H9 (cell line): ENCODE results near the gene KAT6B. TPM values are rescaled to one million over a fixed set of nuclear protein-coding genes. Genes with fewer than 3 reads are reported as not detected.

Experiments used
- DNase-seq: peaks from one replicate; pipeline ENCODE4 v3.0.0-alpha.2; 2017
- H2AFZ ChIP-seq: one replicate; pipeline ENCODE4 v1.6.1; 2013; ENCODE audit warnings: mild to moderate bottlenecking, low read length, control low read depth, moderate library complexity
- H2AK5ac ChIP-seq: 2 replicates; pipeline ENCODE4 v1.6.1; 2013; ENCODE audit warnings: low read length, control low read depth, mixed read lengths; ENCODE audit not compliant: insufficient read length
- H2BK120ac ChIP-seq: one replicate; pipeline ENCODE4 v1.6.1; 2013; ENCODE audit warnings: low read depth, mild to moderate bottlenecking, low read length, control low read depth, inconsistent platforms; ENCODE audit not compliant: poor library complexity, severe bottlenecking
- H2BK12ac ChIP-seq: 2 replicates; pipeline ENCODE4 v1.6.1; 2013; ENCODE audit warnings: low read length, control low read depth, mixed read lengths, low read depth; ENCODE audit not compliant: insufficient read length
- H2BK15ac ChIP-seq: 2 replicates; pipeline ENCODE4 v1.6.1; 2013; ENCODE audit warnings: low read depth, low read length, control low read depth
- H2BK20ac ChIP-seq: one replicate; pipeline ENCODE4 v1.6.1; 2013; ENCODE audit warnings: low read depth, mild to moderate bottlenecking, low read length, control low read depth, inconsistent platforms; ENCODE audit not compliant: poor library complexity, severe bottlenecking
- H2BK5ac ChIP-seq: 2 replicates; pipeline ENCODE4 v1.6.1; 2013; ENCODE audit warnings: low read length, control low read depth, mixed read lengths; ENCODE audit not compliant: insufficient read length
- H3K14ac ChIP-seq: 2 replicates; pipeline ENCODE4 v1.6.1; 2013; ENCODE audit warnings: low read length, control low read depth; ENCODE audit not compliant: insufficient read depth
- H3K18ac ChIP-seq: 2 replicates; pipeline ENCODE4 v1.6.1; 2013; ENCODE audit warnings: low read depth, mild to moderate bottlenecking, mixed read lengths, low read length, control low read depth; ENCODE audit not compliant: insufficient read length
- H3K23ac ChIP-seq: 2 replicates; pipeline ENCODE4 v1.6.1; 2013; ENCODE audit warnings: low read length, control low read depth, mixed read lengths, low read depth; ENCODE audit not compliant: insufficient read length
- H3K23me2 ChIP-seq: 2 replicates; pipeline ENCODE4 v1.6.1; 2013; ENCODE audit warnings: low read depth, mild to moderate bottlenecking, mixed read lengths, low read length, control low read depth; ENCODE audit not compliant: insufficient read length, poor library complexity, severe bottlenecking
- H3K27ac ChIP-seq: 2 replicates; pipeline ENCODE4 v1.5.1; 2013; ENCODE audit warnings: low read length, control low read depth, mixed read lengths, low read depth; ENCODE audit not compliant: insufficient read length
- H3K27me3 ChIP-seq: 2 replicates; pipeline ENCODE4 v1.6.1; 2013; ENCODE audit warnings: low read length, control low read depth, inconsistent platforms; ENCODE audit not compliant: insufficient read depth
- H3K4ac ChIP-seq: 2 replicates; pipeline ENCODE4 v1.6.1; 2013; ENCODE audit warnings: low read depth, mild to moderate bottlenecking, control low read depth, inconsistent platforms, low read length, moderate library complexity
- H3K4me1 ChIP-seq: 2 replicates; pipeline ENCODE4 v1.6.1; 2013; ENCODE audit warnings: low read length, control low read depth, inconsistent platforms; ENCODE audit not compliant: insufficient read depth
- H3K4me2 ChIP-seq: 2 replicates; pipeline ENCODE4 v1.6.1; 2013; ENCODE audit warnings: low read length, control low read depth, mixed read lengths; ENCODE audit not compliant: insufficient read length, insufficient read depth
- H3K56ac ChIP-seq: 2 replicates; pipeline ENCODE4 v1.6.1; 2013; ENCODE audit warnings: low read depth, mild to moderate bottlenecking, mixed read lengths, low read length, control low read depth; ENCODE audit not compliant: insufficient read length
- H3K79me1 ChIP-seq: 2 replicates; pipeline ENCODE4 v1.6.1; 2013; ENCODE audit warnings: low read depth, mild to moderate bottlenecking, moderate library complexity, low read length, control low read depth, inconsistent platforms; ENCODE audit not compliant: insufficient read depth, poor library complexity, severe bottlenecking
- H3K79me2 ChIP-seq: 2 replicates; pipeline ENCODE4 v1.6.1; 2013; ENCODE audit warnings: low read length, control low read depth, inconsistent platforms; ENCODE audit not compliant: insufficient read depth
- H3K9ac ChIP-seq: 2 replicates; pipeline ENCODE4 v1.6.1; 2013; ENCODE audit warnings: low read length, control low read depth, mixed read lengths; ENCODE audit not compliant: insufficient read length; ENCODE audit errors: extremely low read depth
- H3K9me3 ChIP-seq: one replicate; pipeline ENCODE4 v1.6.1; 2013; ENCODE audit warnings: low read depth, low read length, inconsistent platforms; ENCODE audit not compliant: control insufficient read depth
- H3T11ph ChIP-seq: one replicate; pipeline ENCODE4 v1.6.1; 2013; ENCODE audit warnings: mild to moderate bottlenecking, low read length, control low read depth, inconsistent platforms
- H4K20me1 ChIP-seq: one replicate; pipeline ENCODE4 v1.6.1; 2013; ENCODE audit not compliant: control insufficient read depth, insufficient read length, insufficient read depth
- H4K5ac ChIP-seq: 2 replicates; pipeline ENCODE4 v1.6.1; 2013; ENCODE audit warnings: low read depth, mild to moderate bottlenecking, mixed read lengths, low read length, control low read depth; ENCODE audit not compliant: insufficient read length
- H4K8ac ChIP-seq: replicated peaks from 2 replicates; pipeline ENCODE4 v1.6.1; 2013; ENCODE audit warnings: low read length, control low read depth, mixed read lengths, low read depth; ENCODE audit not compliant: insufficient read length
- H4K91ac ChIP-seq: 2 replicates; pipeline ENCODE4 v1.6.1; 2013; ENCODE audit warnings: low read depth, mild to moderate bottlenecking, moderate library complexity, mixed read lengths, low read length, control low read depth; ENCODE audit not compliant: insufficient read length
- H3K27ac Mint-ChIP-seq, 3 experiments: 2 replicates in 2 of 3; 3 replicates in 1 of 3; pipeline ENCODE4 v1.8.0; 2020 to 2021; ENCODE audit warnings: mixed read lengths in 3 of 3, mild to moderate bottlenecking in 1 of 3, moderate library complexity in 1 of 3
- H3K27me3 Mint-ChIP-seq: 2 replicates; pipeline ENCODE4 v1.8.0; 2021; ENCODE audit warnings: low read depth, mild to moderate bottlenecking, moderate library complexity, mixed read lengths
- H3K36me3 Mint-ChIP-seq, 3 experiments: 2 replicates in 2 of 3; 3 replicates in 1 of 3; pipeline ENCODE4 v1.8.0; 2020 to 2021; ENCODE audit warnings: low read depth in 3 of 3, mixed read lengths in 3 of 3; ENCODE audit not compliant: insufficient read depth in 1 of 3
- H3K4me1 Mint-ChIP-seq, 2 experiments: 2 replicates each; pipeline ENCODE4 v1.8.0; 2020; ENCODE audit warnings: mixed read lengths in 2 of 2
- H3K4me3 Mint-ChIP-seq, 2 experiments: 2 replicates in 1 of 2; 3 replicates in 1 of 2; pipeline ENCODE4 v1.8.0; 2020 to 2021; ENCODE audit warnings: mild to moderate bottlenecking in 2 of 2, mixed read lengths in 2 of 2, moderate library complexity in 1 of 2
- H3K9me3 Mint-ChIP-seq, 2 experiments: 2 replicates in 1 of 2; 3 replicates in 1 of 2; pipeline ENCODE4 v1.8.0; 2020; ENCODE audit warnings: mild to moderate bottlenecking in 2 of 2, mixed read lengths in 2 of 2, moderate library complexity in 1 of 2
- CTCF ChIP-seq: fragments of 200-600 bp; sonication (generic); conservative IDR thresholded peaks from 3 replicates; pipeline ENCODE4 v1.8.0; 2021; ENCODE audit warnings: antibody characterized with exemption, mild to moderate bottlenecking
- WGBS: extraction: QIAGEN DNeasy Blood & Tissue Kit; methylation state at CpG from one replicate; pipeline ENCODE4 v1.1.7; 2013; ENCODE audit warnings: missing lambda C conversion rate, low lambda C conversion rate, mixed read lengths; ENCODE audit not compliant: insufficient read length; ENCODE audit errors: extremely low coverage; 5-methylcytosine and 5-hydroxymethylcytosine counted together
- total RNA-seq: library from RNA; stranded (reverse); gene quantifications from 2 replicates; pipeline ENCODE4 v1.2.1, GENCODE V29; 2021

The KAT6B gene
- total RNA-seq, 1 experiment from 2014 or later: 34.2 TPM

GRCh38 chr10:74824900-74825370, 1.5 kb upstream of the KAT6B start:
- Histone ChIP-seq H3K9me3 (no peaks in the 10 kb centered on the region), H3K23ac (no peak overlapping the region), H3K79me1 (no peaks in the 10 kb centered on the region), H2BK12ac (no peak overlapping the region), H2BK15ac (no peak overlapping the region), H3T11ph (no peak overlapping the region), H3K27me3 (no peaks in the 10 kb centered on the region), H4K5ac (no peak overlapping the region), H2BK120ac (no peak overlapping the region), H3K23me2 (peaks cover 15% of the 10 kb centered on the region), H3K18ac (peak overlapping the region; percentile 6), H3K4me1 (peaks cover 3% of the 10 kb centered on the region; the same call in 1 of the 2 replicates), H2BK5ac (no peak overlapping the region), H3K14ac (no peak overlapping the region), H2BK20ac (no peak overlapping the region), H3K9ac (peak overlapping the region; percentile 1), H2AK5ac (no peak overlapping the region), H3K4me2 (peak overlapping the region; percentile 51), H4K91ac (no peak overlapping the region), H3K79me2 (peaks cover 6% of the 10 kb centered on the region; the same call in 1 of the 2 replicates), H4K20me1 (no peaks in the 10 kb centered on the region), H3K4ac (no peak overlapping the region), H3K56ac (no peak overlapping the region), H4K8ac (no peak overlapping the region), H2AFZ (no peak overlapping the region), H3K27ac (no peak overlapping the region)
- WGBS: no CpG with 5 or more reads among the region's 43 CpGs
- Mint-ChIP-seq H3K4me1 (peaks cover 34 to 38% of the 10 kb centered on the region in 2 experiments), H3K9me3 (no peaks in the 10 kb centered on the region; a peak in 1 of 5 replicates), H3K4me3 (peak overlapping the region; percentile 78 to 89), H3K27ac (peak overlapping the region in 1 of 3 experiments; percentile 98; a peak in 3 of 7 replicates), H3K27me3 (no peaks in the 10 kb centered on the region), H3K36me3 (peaks cover 0 to 7% (median 5%) of the 10 kb centered on the region in 3 experiments; a peak in 4 of 7 replicates)
- peak; percentile 44 for DNase-seq
- no peak for TF ChIP-seq CTCF
